K562 (cell line): Measurements from ENCODE around the gene BCO1. TPM values are rescaled to one million over a fixed set of nuclear protein-coding genes. Genes with fewer than 3 reads are reported as not detected.
A peak's percentile ranks its signal among the peaks of the same experiment; 100 is the strongest.

Experiments
- ADNP ChIP-seq: fragments of 200-800 bp; sonication (Bioruptor generic); IDR thresholded peaks from 2 replicates; pipeline ENCODE4 v1.6.1; 2016; ENCODE audit warnings: missing genetic modification characterization, missing compliant biosample characterization
- ARID2 ChIP-seq: fragments of 450-650 bp; IDR thresholded peaks from 2 replicates; pipeline ENCODE4 v1.6.1; 2017; ENCODE audit warnings: antibody characterized with exemption, mild to moderate bottlenecking
- BCL6 ChIP-seq: fragments of 250-450 bp; sonication (Bioruptor Pico); IDR thresholded peaks from 2 replicates; pipeline ENCODE4 v1.4.0; 2020
- CBX3 ChIP-seq, 2 experiments: IDR thresholded peaks; 1 replicate in 1 of 2; 2 replicates in 1 of 2; pipeline ENCODE4 v1.6.1; 2012; ENCODE audit warnings: inconsistent platforms in 2 of 2, low read length in 2 of 2, borderline replicate concordance in 1 of 2, control low read depth in 1 of 2
- CREM ChIP-seq: IDR thresholded peaks from 2 replicates; pipeline ENCODE4 v1.6.1; 2014; ENCODE audit warnings: antibody characterized with exemption, low read depth
- KDM2B ChIP-seq: fragments of 250-450 bp; sonication (Bioruptor Pico); IDR thresholded peaks from 2 replicates; pipeline ENCODE4 v1.8.0; 2021; ENCODE audit warnings: mild to moderate bottlenecking, moderate library complexity
- PTTG1 ChIP-seq: fragments of 450-650 bp; IDR thresholded peaks from 2 replicates; pipeline ENCODE4 v1.6.1; 2016; ENCODE audit warnings: low read depth, mild to moderate bottlenecking, missing genetic modification characterization, missing compliant biosample characterization
- RFX7 ChIP-seq: fragments of 250-450 bp; sonication (Bioruptor Pico); IDR thresholded peaks from 2 replicates; pipeline ENCODE4 v1.5.1; 2021; ENCODE audit warnings: mild to moderate bottlenecking
- RHOXF2B ChIP-seq: fragments of 250-450 bp; sonication (Bioruptor Pico); conservative IDR thresholded peaks from 2 replicates; pipeline ENCODE4 v1.5.1; 2021
- SAFB2 ChIP-seq: fragments of 200-400 bp; formaldehyde crosslinking; IDR thresholded peaks from 2 replicates; pipeline ENCODE4 v1.6.1; 2018; ENCODE audit warnings: borderline replicate concordance, low read length, low read depth, moderate library complexity; ENCODE audit not compliant: severe bottlenecking
- SMAD4 ChIP-seq: fragments of 250-450 bp; sonication (Bioruptor Pico); conservative IDR thresholded peaks from 2 replicates; pipeline ENCODE4 v1.8.0; 2021; ENCODE audit warnings: inconsistent platforms, mild to moderate bottlenecking, moderate library complexity
- SRF ChIP-seq, 2 experiments: fragments of 250-450, 450-650 bp in 1 of 2; sonication (Bioruptor Pico) in 1 of 2; sonication (generic) in 1 of 2; formaldehyde crosslinking; IDR thresholded peaks; 2 replicates each; pipeline versions ENCODE4 v1.5.0 to v1.5.1; 2020 to 2022; ENCODE audit warnings: mild to moderate bottlenecking in 1 of 2, missing genetic modification reagents in 1 of 2
- TCFL5 ChIP-seq: fragments of 250-450 bp; sonication (Bioruptor Pico); conservative IDR thresholded peaks from 2 replicates; pipeline ENCODE4 v1.6.1; 2021; ENCODE audit warnings: mild to moderate bottlenecking, moderate library complexity, matching md5 sums
- ZKSCAN3 ChIP-seq: fragments of 250-450 bp; sonication (Bioruptor Pico); IDR thresholded peaks from 2 replicates; pipeline ENCODE4 v1.4.0; 2020
- ZNF518B ChIP-seq: fragments of 250-450 bp; sonication (Bioruptor Pico); IDR thresholded peaks from 2 replicates; pipeline ENCODE4 v1.5.0; 2021; ENCODE audit warnings: mild to moderate bottlenecking, moderate library complexity
- ZNF655 ChIP-seq: fragments of 250-450 bp; sonication (Bioruptor Pico); IDR thresholded peaks from 2 replicates; pipeline ENCODE4 v1.5.0; 2021
- ZNF668 ChIP-seq: fragments of 250-450 bp; sonication (Bioruptor Pico); IDR thresholded peaks from 2 replicates; pipeline ENCODE4 v1.8.0; 2022; ENCODE audit warnings: mild to moderate bottlenecking, inconsistent platforms
- polyA plus RNA-seq, 8 experiments: library from polyadenylated mRNA; depleted of rRNA in 4 of 8; stranded (reverse) in 5 of 8; unstranded in 3 of 8; fragments of >200 nt; fragmentation: Nextera tagmentation in 2 of 8; fragmentation: Illumina TruSeq in 1 of 8; extraction: Ambion mirVana in 2 of 8; extraction: Trizol in 1 of 8; gene quantifications; 2 replicates each; pipeline versions ENCODE4 v1.2.1 to v1.2.3, GENCODE V29; 2011 to 2014; ENCODE audit warnings: inconsistent platforms in 1 of 8, missing spikeins in 1 of 8
- total RNA-seq, 7 experiments: library from RNA; depleted of rRNA in 6 of 7; stranded (reverse); fragments of >200 nt in 6 of 7; fragmentation: Illumina TruSeq in 2 of 7; extraction: Trizol in 2 of 7; gene quantifications; 2 replicates each; pipeline versions ENCODE4 v1.2.1 to v1.2.3, GENCODE V29; 2011 to 2021; ENCODE audit warnings: low replicate concordance in 1 of 7
- TF ChIP-seq, protein P1 (sequence below), 2 experiments: IDR thresholded peaks; 2 replicates each; pipeline ENCODE4 v1.6.1; 2012; ENCODE audit warnings: improper control_type of control experiment in 2 of 2, low read depth in 2 of 2, low read length in 2 of 2, borderline replicate concordance in 1 of 2
- TF ChIP-seq, protein P2 (sequence below), 2 experiments: fragments of 450-650 bp in 1 of 2; sonication (generic) in 1 of 2; formaldehyde crosslinking; conservative IDR thresholded peaks; 2 replicates each; pipeline versions ENCODE4 v1.4.0 to v1.8.1; 2020 to 2022; ENCODE audit warnings: mild to moderate bottlenecking in 1 of 2, missing genetic modification reagents in 1 of 2

Gene BCO1
- total and polyA plus RNA-seq, 9 of the 15 experiments (the other 6 are each of a cell fraction or from before 2014, with no cell fraction given): not detected

- no peak for TF ChIP-seq PTTG1 (tag)
- TF ChIP-seq CBX3 (IDR thresholded peaks at IDR 0.05; ENCODE audit: borderline replicate concordance in 1 of 2, low read length in 2 of 2): no peak; a peak in 1 of 3 replicates
- no peak for TF ChIP-seq ADNP (tag)
- TF ChIP-seq, protein P1, sequence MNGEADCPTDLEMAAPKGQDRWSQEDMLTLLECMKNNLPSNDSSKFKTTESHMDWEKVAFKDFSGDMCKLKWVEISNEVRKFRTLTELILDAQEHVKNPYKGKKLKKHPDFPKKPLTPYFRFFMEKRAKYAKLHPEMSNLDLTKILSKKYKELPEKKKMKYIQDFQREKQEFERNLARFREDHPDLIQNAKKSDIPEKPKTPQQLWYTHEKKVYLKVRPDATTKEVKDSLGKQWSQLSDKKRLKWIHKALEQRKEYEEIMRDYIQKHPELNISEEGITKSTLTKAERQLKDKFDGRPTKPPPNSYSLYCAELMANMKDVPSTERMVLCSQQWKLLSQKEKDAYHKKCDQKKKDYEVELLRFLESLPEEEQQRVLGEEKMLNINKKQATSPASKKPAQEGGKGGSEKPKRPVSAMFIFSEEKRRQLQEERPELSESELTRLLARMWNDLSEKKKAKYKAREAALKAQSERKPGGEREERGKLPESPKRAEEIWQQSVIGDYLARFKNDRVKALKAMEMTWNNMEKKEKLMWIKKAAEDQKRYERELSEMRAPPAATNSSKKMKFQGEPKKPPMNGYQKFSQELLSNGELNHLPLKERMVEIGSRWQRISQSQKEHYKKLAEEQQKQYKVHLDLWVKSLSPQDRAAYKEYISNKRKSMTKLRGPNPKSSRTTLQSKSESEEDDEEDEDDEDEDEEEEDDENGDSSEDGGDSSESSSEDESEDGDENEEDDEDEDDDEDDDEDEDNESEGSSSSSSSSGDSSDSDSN (IDR thresholded peaks at IDR 0.05; ENCODE audit: borderline replicate concordance in 1 of 2, low read depth in 2 of 2, low read length in 2 of 2): peak in 1 of 2 experiments; percentile 69; a peak in 1 of 4 replicates
- no peak for TF ChIP-seq ZNF655
- TF ChIP-seq ARID2: no peak
- TF ChIP-seq SRF (CRISPR knock-in tag; IDR thresholded peaks at IDR 0.05): 0 out of 4 replicates have a peak, but pooled peaks of 1 of the 2 experiments have one; percentile 40
- no peak for TF ChIP-seq ZKSCAN3 (CRISPR knock-in tag)
- peak; percentile 92; the same call in 1 of the 2 replicates for TF ChIP-seq KDM2B (CRISPR knock-in tag)
- TF ChIP-seq SMAD4 (CRISPR knock-in tag): peak; percentile 86; the same call in 1 of the 2 replicates
- no peak for TF ChIP-seq RFX7 (CRISPR knock-in tag)
- TF ChIP-seq SAFB2: no peak
- TF ChIP-seq ZNF668 (CRISPR knock-in tag): no peak
- TF ChIP-seq BCL6: no peak
- TF ChIP-seq CREM: peak; percentile 99
- no peak for TF ChIP-seq ZNF518B (CRISPR knock-in tag)
- TF ChIP-seq TCFL5 (CRISPR knock-in tag): no peak
- TF ChIP-seq, protein P2, sequence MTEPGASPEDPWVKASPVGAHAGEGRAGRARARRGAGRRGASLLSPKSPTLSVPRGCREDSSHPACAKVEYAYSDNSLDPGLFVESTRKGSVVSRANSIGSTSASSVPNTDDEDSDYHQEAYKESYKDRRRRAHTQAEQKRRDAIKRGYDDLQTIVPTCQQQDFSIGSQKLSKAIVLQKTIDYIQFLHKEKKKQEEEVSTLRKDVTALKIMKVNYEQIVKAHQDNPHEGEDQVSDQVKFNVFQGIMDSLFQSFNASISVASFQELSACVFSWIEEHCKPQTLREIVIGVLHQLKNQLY (CRISPR knock-in tag; conservative IDR thresholded peaks at IDR 0.05): no peak; a peak in 1 of 4 replicates
- TF ChIP-seq RHOXF2B (CRISPR knock-in tag): no peak
Measured at GRCh38 chr16:81314603-81315270, 76.2 kb downstream of the BCO1 start, which contains the start of gene GAN (continued).
